Measurements from ENCODE around the gene IMMP2L. TPM values are rescaled to one million over a fixed set of nuclear protein-coding genes. Genes with fewer than 3 reads are reported as not detected.
A peak's percentile ranks its signal among the peaks of the same experiment; 100 is the strongest.

Gene IMMP2L
- total and polyA plus RNA-seq, 2 of the 4 experiments (the other 2 are of a cell fraction) = 5.8 to 9.3 TPM

DNA sequence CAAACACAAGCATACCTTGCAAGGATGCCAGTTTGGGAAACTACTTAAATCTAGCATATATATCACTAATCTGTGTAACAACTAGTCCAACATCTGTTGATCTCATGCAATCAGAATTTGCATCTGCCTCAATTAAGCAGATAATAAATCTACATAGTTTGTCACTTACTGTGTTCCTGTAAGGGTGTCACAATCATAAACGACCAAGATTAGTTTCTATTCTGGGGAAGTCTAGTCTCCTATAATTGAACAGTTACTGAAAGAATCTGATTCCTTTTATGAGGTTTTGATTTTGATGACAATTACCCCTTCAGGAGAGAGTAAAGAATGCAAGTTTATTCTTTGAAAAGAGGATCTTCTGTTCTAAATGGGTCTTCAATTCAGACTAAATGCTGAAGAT is 556.8 kb downstream of the IMMP2L start:
- H3K4me2 ChIP-seq (ENCODE audit: low read depth, low read length) = no peak overlapping the region
- no peak overlapping the region for H4K5ac ChIP-seq (ENCODE audit: low read depth, low read length)
- H2AFZ ChIP-seq (replicated peaks; ENCODE audit: low read length, poor library complexity) = no peak overlapping the region
- no peaks in the 10 kb centered on the region for H4K20me1 ChIP-seq (ENCODE audit: insufficient read depth, low read length)
- H3K27me3 ChIP-seq (ENCODE audit: control insufficient read depth, insufficient read depth, low read length) = no peaks in the 10 kb centered on the region
- TF ChIP-seq SMC3 (IDR thresholded peaks at IDR 0.05; ENCODE audit: low read depth, low read length) = no peak
- TF ChIP-seq RAD21 (IDR thresholded peaks at IDR 0.05; ENCODE audit: low read length) = no peak
- TF ChIP-seq MAZ (IDR thresholded peaks at IDR 0.05; ENCODE audit: borderline replicate concordance, low read depth, low read length) = no peak
- no peak for TF ChIP-seq RCOR1 (IDR thresholded peaks at IDR 0.05; ENCODE audit: insufficient replicate concordance, low read length)
- no peak for TF ChIP-seq CEBPB (IDR thresholded peaks at IDR 0.05; ENCODE audit: low read depth, low read length)
- TF ChIP-seq, protein P1, sequence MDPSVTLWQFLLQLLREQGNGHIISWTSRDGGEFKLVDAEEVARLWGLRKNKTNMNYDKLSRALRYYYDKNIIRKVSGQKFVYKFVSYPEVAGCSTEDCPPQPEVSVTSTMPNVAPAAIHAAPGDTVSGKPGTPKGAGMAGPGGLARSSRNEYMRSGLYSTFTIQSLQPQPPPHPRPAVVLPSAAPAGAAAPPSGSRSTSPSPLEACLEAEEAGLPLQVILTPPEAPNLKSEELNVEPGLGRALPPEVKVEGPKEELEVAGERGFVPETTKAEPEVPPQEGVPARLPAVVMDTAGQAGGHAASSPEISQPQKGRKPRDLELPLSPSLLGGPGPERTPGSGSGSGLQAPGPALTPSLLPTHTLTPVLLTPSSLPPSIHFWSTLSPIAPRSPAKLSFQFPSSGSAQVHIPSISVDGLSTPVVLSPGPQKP (IDR thresholded peaks at IDR 0.05; ENCODE audit: borderline replicate concordance, low read depth, low read length) = no peak
- no peak for TF ChIP-seq FOS (IDR thresholded peaks at IDR 0.05; ENCODE audit: low read depth, low read length)
- no peak for TF ChIP-seq MXI1 (IDR thresholded peaks at IDR 0.05; ENCODE audit: borderline replicate concordance, low read depth, low read length)
- TF ChIP-seq, protein P2, sequence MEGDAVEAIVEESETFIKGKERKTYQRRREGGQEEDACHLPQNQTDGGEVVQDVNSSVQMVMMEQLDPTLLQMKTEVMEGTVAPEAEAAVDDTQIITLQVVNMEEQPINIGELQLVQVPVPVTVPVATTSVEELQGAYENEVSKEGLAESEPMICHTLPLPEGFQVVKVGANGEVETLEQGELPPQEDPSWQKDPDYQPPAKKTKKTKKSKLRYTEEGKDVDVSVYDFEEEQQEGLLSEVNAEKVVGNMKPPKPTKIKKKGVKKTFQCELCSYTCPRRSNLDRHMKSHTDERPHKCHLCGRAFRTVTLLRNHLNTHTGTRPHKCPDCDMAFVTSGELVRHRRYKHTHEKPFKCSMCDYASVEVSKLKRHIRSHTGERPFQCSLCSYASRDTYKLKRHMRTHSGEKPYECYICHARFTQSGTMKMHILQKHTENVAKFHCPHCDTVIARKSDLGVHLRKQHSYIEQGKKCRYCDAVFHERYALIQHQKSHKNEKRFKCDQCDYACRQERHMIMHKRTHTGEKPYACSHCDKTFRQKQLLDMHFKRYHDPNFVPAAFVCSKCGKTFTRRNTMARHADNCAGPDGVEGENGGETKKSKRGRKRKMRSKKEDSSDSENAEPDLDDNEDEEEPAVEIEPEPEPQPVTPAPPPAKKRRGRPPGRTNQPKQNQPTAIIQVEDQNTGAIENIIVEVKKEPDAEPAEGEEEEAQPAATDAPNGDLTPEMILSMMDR (conservative IDR thresholded peaks at IDR 0.05; ENCODE audit: low read depth, low read length) = no peak
- no peak for TF ChIP-seq RFX5 (IDR thresholded peaks at IDR 0.05; ENCODE audit: low read depth, low read length)
- TF ChIP-seq BHLHE40 (IDR thresholded peaks at IDR 0.05; ENCODE audit: low read depth, low read length) = no peak
- no peak for TF ChIP-seq CHD1 (IDR thresholded peaks at IDR 0.05; ENCODE audit: low read depth, low read length)
- TF ChIP-seq POLR2A (IDR thresholded peaks at IDR 0.05; ENCODE audit: low read depth, low read length) = no peak
- TF ChIP-seq, protein P3, sequence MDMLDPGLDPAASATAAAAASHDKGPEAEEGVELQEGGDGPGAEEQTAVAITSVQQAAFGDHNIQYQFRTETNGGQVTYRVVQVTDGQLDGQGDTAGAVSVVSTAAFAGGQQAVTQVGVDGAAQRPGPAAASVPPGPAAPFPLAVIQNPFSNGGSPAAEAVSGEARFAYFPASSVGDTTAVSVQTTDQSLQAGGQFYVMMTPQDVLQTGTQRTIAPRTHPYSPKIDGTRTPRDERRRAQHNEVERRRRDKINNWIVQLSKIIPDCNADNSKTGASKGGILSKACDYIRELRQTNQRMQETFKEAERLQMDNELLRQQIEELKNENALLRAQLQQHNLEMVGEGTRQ (IDR thresholded peaks at IDR 0.05; ENCODE audit: low read depth, low read length) = no peak
- no peak for TF ChIP-seq NFE2L2 (IDR thresholded peaks at IDR 0.05; ENCODE audit: low read depth, low read length)
- no peak for TF ChIP-seq MAFK (IDR thresholded peaks at IDR 0.05; ENCODE audit: low read depth, low read length)
- no TSS peak for BruUV-seq (replicated peaks)
- H3K23ac ChIP-seq (ENCODE audit: low read depth, low read length) = no peak overlapping the region
- ChIA-PET POLR2A (ENCODE audit: unreplicated experiment) (no interaction called here), CTCF (interaction anchor here (0.6 kb wide), 1 partner anchor 726 kb away, joined by 3 read pairs; no protein-coding TSS in a partner anchor)
- intact Hi-C loops (cut with micrococcal nuclease) = no loop called here
- no peak overlapping the region for H3K18ac ChIP-seq (ENCODE audit: low read depth, low read length)
- H3K9me3 ChIP-seq (ENCODE audit: control insufficient read depth, insufficient read depth, low read length) = no peaks in the 10 kb centered on the region
- H2BK20ac ChIP-seq (ENCODE audit: low read depth, low read length) = no peak overlapping the region
- H4K8ac ChIP-seq (ENCODE audit: low read depth in 2 of 2, low read length in 2 of 2) = no peak overlapping the region
- H3K9me1 ChIP-seq (ENCODE audit: insufficient read depth, low read length) = no peaks in the 10 kb centered on the region
- no peak overlapping the region for H3K27ac ChIP-seq (ENCODE audit: insufficient read depth, low read length)
- dilution Hi-C loops (cut with HindIII; ENCODE audit: low sequenced_read_pairs, unreplicated experiment) = no loop called here
- H3K36me3 ChIP-seq (ENCODE audit: control insufficient read depth, insufficient read depth, low read length) = no peaks in the 10 kb centered on the region
- H3K4ac ChIP-seq (ENCODE audit: low read depth, low read length) = no peak overlapping the region
- peak overlapping the region; percentile 1 for H2BK5ac ChIP-seq (ENCODE audit: low read depth, low read length, poor library complexity, severe bottlenecking)
- H3K14ac ChIP-seq (replicated peaks; ENCODE audit: low read depth, low read length) = 0 out of 2 replicates have a peak overlapping the region, but pooled peaks have one; percentile 42
- WGBS, 2 experiments (ENCODE audit: extremely low coverage in 2 of 2, insufficient read length in 1 of 2) = no CpG with 5 or more reads among the region's 1 CpG
- no peak overlapping the region for H4K91ac ChIP-seq (ENCODE audit: insufficient read depth, low read depth, low read length)
- DNase-seq (no peak), ATAC-seq (ENCODE audit: low read depth) (no peak)
- H2AK5ac ChIP-seq (ENCODE audit: low read depth, low read length) = no peak overlapping the region
- no peak overlapping the region for H2BK120ac ChIP-seq (ENCODE audit: low read depth, low read length)
- H2BK15ac ChIP-seq (ENCODE audit: low read depth, low read length) = no peak overlapping the region
- H3K79me1 ChIP-seq (ENCODE audit: low read depth in 1 of 2, low read length in 2 of 2) = no peaks in the 10 kb centered on the region
- peaks cover 1% of the 10 kb centered on the region; the same call in 1 of the 2 replicates for H3K4me1 ChIP-seq (ENCODE audit: control insufficient read depth, insufficient read depth, low read length)
- no peak overlapping the region for H2AK9ac ChIP-seq (replicated peaks; ENCODE audit: low read depth, low read length, poor library complexity)
- in situ Hi-C loops (cut with MboI; ENCODE audit: low sequenced_read_pairs) = no loop called here
- no peak overlapping the region for H3K4me3 ChIP-seq (ENCODE audit: insufficient read depth, low read depth, low read length)
- H3K56ac ChIP-seq (ENCODE audit: extremely low read depth, insufficient read depth, low read length) = no peak overlapping the region
- H3K9ac ChIP-seq (ENCODE audit: low read depth, low read length) = no peak overlapping the region
